DOHH2 (cell line): ENCODE results near the gene DLK1.

Experiments
- H3F3A ChIP-seq: fragments of 200-600 bp; sonication (generic), shearing (Covaris generic); 2 replicates; pipeline ENCODE4 v1.6.0; 2016; ENCODE audit warnings: antibody characterized with exemption, mild to moderate bottlenecking; ENCODE audit not compliant: control insufficient read depth, insufficient read depth
- H3K27ac ChIP-seq: fragments of 200-600 bp; sonication (generic); 2 replicates; pipeline ENCODE4 v1.5.1; 2014; ENCODE audit warnings: low read depth, mild to moderate bottlenecking, low read length, moderate library complexity
- H3K27me3 ChIP-seq: fragments of 200-600 bp; sonication (generic); 2 replicates; pipeline ENCODE4 v1.6.1; 2014; ENCODE audit warnings: mild to moderate bottlenecking, low read length, mixed read lengths; ENCODE audit not compliant: control insufficient read depth
- H3K36me3 ChIP-seq: fragments of 200-600 bp; sonication (generic); 2 replicates; pipeline ENCODE4 v1.6.1; 2014; ENCODE audit warnings: mild to moderate bottlenecking, low read length, moderate library complexity, mixed read lengths; ENCODE audit not compliant: control insufficient read depth
- H3K4me1 ChIP-seq: fragments of 200-600 bp; sonication (generic); 2 replicates; pipeline ENCODE4 v1.6.1; 2014; ENCODE audit warnings: mild to moderate bottlenecking, low read length, mixed read lengths; ENCODE audit not compliant: control insufficient read depth
- H3K4me2 ChIP-seq: fragments of 200-600 bp; sonication (generic); 2 replicates; pipeline ENCODE4 v1.6.0; 2014; ENCODE audit warnings: mild to moderate bottlenecking, low read length, moderate library complexity
- H3K4me3 ChIP-seq: fragments of 200-600 bp; sonication (generic); 2 replicates; pipeline ENCODE4 v1.5.1; 2014; ENCODE audit warnings: mild to moderate bottlenecking, low read length, mixed read lengths
- H3K79me2 ChIP-seq: fragments of 200-600 bp; sonication (generic); 2 replicates; pipeline ENCODE4 v1.6.1; 2014; ENCODE audit warnings: mild to moderate bottlenecking, low read length, mixed read lengths; ENCODE audit not compliant: control insufficient read depth
- H3K9me2 ChIP-seq: fragments of 200-600 bp; sonication (generic); replicated peaks from 2 replicates; pipeline ENCODE4 v1.6.1; 2014; ENCODE audit warnings: mild to moderate bottlenecking, low read length, mixed read lengths; ENCODE audit not compliant: control insufficient read depth
- H3K9me3 ChIP-seq: fragments of 200-600 bp; sonication (generic); 2 replicates; pipeline ENCODE4 v1.6.1; 2014; ENCODE audit warnings: antibody characterized with exemption, low read length, mixed read lengths; ENCODE audit not compliant: control insufficient read depth, insufficient read depth
- H4K20me1 ChIP-seq: fragments of 200-600 bp; sonication (generic); 2 replicates; pipeline ENCODE4 v1.6.0; 2014; ENCODE audit warnings: low read depth, mild to moderate bottlenecking, antibody characterized with exemption, low read length, moderate library complexity; ENCODE audit not compliant: control insufficient read depth, insufficient read depth
- CTCF ChIP-seq: fragments of 200-600 bp; sonication (generic); IDR thresholded peaks from one replicate; pipeline ENCODE4 v1.5.1; 2014; ENCODE audit warnings: antibody characterized with exemption, mild to moderate bottlenecking, low read depth, low read length; ENCODE audit not compliant: poor library complexity, severe bottlenecking
- EZH2phosphoT487 ChIP-seq: fragments of 200-600 bp; sonication (generic); IDR thresholded peaks from 2 replicates; pipeline ENCODE4 v1.6.1; 2017; ENCODE audit warnings: borderline replicate concordance, mild to moderate bottlenecking, antibody characterized with exemption, low read length, moderate library complexity, mixed read lengths

The DLK1 gene

GRCh38 chr14:100754020-100754419 is 27.3 kb downstream of the DLK1 start:
- no peak overlapping the region for H3K4me2 ChIP-seq
- H4K20me1 ChIP-seq, result no peaks in the 10 kb centered on the region
- no peaks in the 10 kb centered on the region for H3K9me2 ChIP-seq
- H3K79me2 ChIP-seq, result no peaks in the 10 kb centered on the region
- H3K36me3 ChIP-seq, result no peaks in the 10 kb centered on the region
- TF ChIP-seq CTCF, result no peak
- TF ChIP-seq EZH2phosphoT487, result no peak
- no peaks in the 10 kb centered on the region for H3K9me3 ChIP-seq
- H3K27me3 ChIP-seq, result peaks cover 16% of the 10 kb centered on the region; the same call in 1 of the 2 replicates
- no peaks in the 10 kb centered on the region for H3F3A ChIP-seq
- no peak overlapping the region for H3K4me3 ChIP-seq
- H3K4me1 ChIP-seq, result no peaks in the 10 kb centered on the region
- no peak overlapping the region for H3K27ac ChIP-seq

GRCh38 chr14:100755649-100756048 is 29.0 kb downstream of the DLK1 start:
- H3K4me2 ChIP-seq, result no peak overlapping the region
- no peaks in the 10 kb centered on the region for H3F3A ChIP-seq
- H3K4me1 ChIP-seq, result no peaks in the 10 kb centered on the region
- H3K27me3 ChIP-seq, result peaks cover 16% of the 10 kb centered on the region; the same call in 1 of the 2 replicates
- no peaks in the 10 kb centered on the region for H3K36me3 ChIP-seq
- H3K4me3 ChIP-seq, result no peak overlapping the region
- no peak overlapping the region for H3K27ac ChIP-seq
- no peaks in the 10 kb centered on the region for H3K9me2 ChIP-seq
- no peaks in the 10 kb centered on the region for H3K79me2 ChIP-seq
- H3K9me3 ChIP-seq, result no peaks in the 10 kb centered on the region
- no peaks in the 10 kb centered on the region for H4K20me1 ChIP-seq
- TF ChIP-seq EZH2phosphoT487 (no peak), CTCF (no peak)

GRCh38 chr14:100761481-100761880 is 34.8 kb downstream of the DLK1 start:
- no peaks in the 10 kb centered on the region for H3K27me3 ChIP-seq

More at GRCh38 chr14:100761481-100761880, 34.8 kb downstream of the DLK1 start:
- H3K4me3 ChIP-seq, result no peak overlapping the region
- no peak overlapping the region for H3K4me2 ChIP-seq
- H4K20me1 ChIP-seq, result no peaks in the 10 kb centered on the region
- H3K79me2 ChIP-seq, result no peaks in the 10 kb centered on the region
- TF ChIP-seq EZH2phosphoT487 (no peak), CTCF (no peak)
- H3K36me3 ChIP-seq, result no peaks in the 10 kb centered on the region
- H3F3A ChIP-seq, result no peaks in the 10 kb centered on the region
- H3K4me1 ChIP-seq, result no peaks in the 10 kb centered on the region
- no peaks in the 10 kb centered on the region for H3K9me2 ChIP-seq
- no peaks in the 10 kb centered on the region for H3K9me3 ChIP-seq
- H3K27ac ChIP-seq, result no peak overlapping the region
